WERI-Rb-1 (cell line): ENCODE results near the gene HTATSF1.

Experiments used
- DNase-seq: peaks from one replicate; pipeline ENCODE4 v3.0.0-alpha.2; 2020
- H3K27ac ChIP-seq: fragments of 250-450 bp; sonication (Bioruptor Pico); 2 replicates; pipeline ENCODE4 v1.5.1; 2020; ENCODE audit warnings: mild to moderate bottlenecking, moderate library complexity
- H3K27me3 ChIP-seq: fragments of 250-450 bp; sonication (Bioruptor Pico); 2 replicates; pipeline ENCODE4 v1.5.1; 2021; ENCODE audit warnings: mild to moderate bottlenecking, low read depth, moderate library complexity; ENCODE audit not compliant: insufficient read depth, severe bottlenecking
- H3K36me3 ChIP-seq: fragments of 250-450 bp; sonication (Bioruptor Pico); 2 replicates; pipeline ENCODE4 v1.5.1; 2020; ENCODE audit warnings: mild to moderate bottlenecking, moderate library complexity
- H3K4me3 ChIP-seq: 2 replicates; pipeline ENCODE4 v1.5.1; 2011; ENCODE audit warnings: low read depth, mild to moderate bottlenecking, control low read depth, low read length
- H3K9me3 ChIP-seq: fragments of 250-450 bp; sonication (Bioruptor Pico); 2 replicates; pipeline ENCODE4 v1.5.1; 2021; ENCODE audit warnings: mild to moderate bottlenecking, moderate library complexity; ENCODE audit not compliant: severe bottlenecking
- TF ChIP-seq, protein P1 (sequence below): IDR thresholded peaks from 2 replicates; pipeline ENCODE4 v1.5.1; 2011; ENCODE audit warnings: low read depth, mild to moderate bottlenecking, control low read depth, inconsistent platforms, low read length

HTATSF1 gene

GRCh38 chrX:136542281-136542680 is 44.9 kb downstream of the HTATSF1 start:
- no peak for DNase-seq
- peaks cover 72% of the 10 kb centered on the region for H3K27me3 ChIP-seq
- H3K9me3 ChIP-seq = no peaks in the 10 kb centered on the region
- no peak overlapping the region for H3K4me3 ChIP-seq
- TF ChIP-seq, protein P1, sequence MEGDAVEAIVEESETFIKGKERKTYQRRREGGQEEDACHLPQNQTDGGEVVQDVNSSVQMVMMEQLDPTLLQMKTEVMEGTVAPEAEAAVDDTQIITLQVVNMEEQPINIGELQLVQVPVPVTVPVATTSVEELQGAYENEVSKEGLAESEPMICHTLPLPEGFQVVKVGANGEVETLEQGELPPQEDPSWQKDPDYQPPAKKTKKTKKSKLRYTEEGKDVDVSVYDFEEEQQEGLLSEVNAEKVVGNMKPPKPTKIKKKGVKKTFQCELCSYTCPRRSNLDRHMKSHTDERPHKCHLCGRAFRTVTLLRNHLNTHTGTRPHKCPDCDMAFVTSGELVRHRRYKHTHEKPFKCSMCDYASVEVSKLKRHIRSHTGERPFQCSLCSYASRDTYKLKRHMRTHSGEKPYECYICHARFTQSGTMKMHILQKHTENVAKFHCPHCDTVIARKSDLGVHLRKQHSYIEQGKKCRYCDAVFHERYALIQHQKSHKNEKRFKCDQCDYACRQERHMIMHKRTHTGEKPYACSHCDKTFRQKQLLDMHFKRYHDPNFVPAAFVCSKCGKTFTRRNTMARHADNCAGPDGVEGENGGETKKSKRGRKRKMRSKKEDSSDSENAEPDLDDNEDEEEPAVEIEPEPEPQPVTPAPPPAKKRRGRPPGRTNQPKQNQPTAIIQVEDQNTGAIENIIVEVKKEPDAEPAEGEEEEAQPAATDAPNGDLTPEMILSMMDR = no peak
- H3K36me3 ChIP-seq = no peaks in the 10 kb centered on the region
- H3K27ac ChIP-seq = no peak overlapping the region

DNA sequence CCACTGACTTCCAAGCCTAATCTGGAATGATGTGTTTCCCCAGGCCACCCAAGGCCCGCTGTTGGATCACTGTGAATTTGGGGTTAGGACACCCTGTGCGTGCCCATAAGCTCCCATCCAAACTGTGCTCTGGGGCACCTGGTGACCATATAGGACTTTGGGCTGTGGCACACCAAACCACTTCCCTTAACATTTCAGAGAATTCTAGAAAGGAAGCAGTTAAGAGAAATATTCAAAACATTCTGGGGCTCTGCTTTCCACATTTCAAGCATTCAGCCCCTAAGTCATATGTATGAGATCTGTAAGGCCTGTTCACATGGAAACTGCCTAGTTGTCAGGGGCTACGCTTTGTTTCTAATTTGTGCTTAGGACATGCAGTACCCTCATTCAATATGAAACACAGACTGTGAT is 49.0 kb downstream of the HTATSF1 start:
- TF ChIP-seq, protein P1 = no peak
- Histone ChIP-seq H3K27me3 (peaks cover 75% of the 10 kb centered on the region), H3K36me3 (no peaks in the 10 kb centered on the region), H3K4me3 (no peak overlapping the region), H3K27ac (no peak overlapping the region), H3K9me3 (no peaks in the 10 kb centered on the region)
- DNase-seq = no peak

- Histone ChIP-seq H3K4me3 (no peak overlapping the region), H3K27ac (no peak overlapping the region), H3K27me3 (peaks cover 76% of the 10 kb centered on the region), H3K36me3 (no peaks in the 10 kb centered on the region), H3K9me3 (no peaks in the 10 kb centered on the region)
- no peak for DNase-seq
- TF ChIP-seq, protein P1 = no peak
These were observed 51.8 kb downstream of the HTATSF1 start for GRCh38 chrX:136549226-136549625.

DNA sequence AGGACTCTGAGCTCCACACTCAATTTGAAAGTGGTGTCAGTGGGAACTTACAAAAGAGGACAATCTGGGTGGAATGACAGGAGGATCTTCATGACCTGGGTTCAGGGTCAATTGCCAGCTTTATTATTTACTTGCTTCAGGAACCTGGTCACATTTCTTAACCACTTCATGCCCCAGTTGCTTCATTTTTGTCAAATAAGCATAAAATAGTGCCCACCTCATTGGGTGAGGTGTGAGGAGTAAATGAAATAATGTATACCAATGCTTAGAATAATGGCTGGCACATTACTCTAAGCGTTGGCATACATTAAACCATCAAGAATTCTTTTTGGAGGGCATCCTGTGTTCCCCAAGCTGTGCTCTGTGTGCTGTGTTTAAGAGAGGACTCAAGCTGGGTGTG is 54.0 kb downstream of the HTATSF1 start:
- peaks cover 72% of the 10 kb centered on the region for H3K27me3 ChIP-seq
- TF ChIP-seq, protein P1 = no peak
- no peaks in the 10 kb centered on the region for H3K9me3 ChIP-seq
- no peak for DNase-seq
- no peak overlapping the region for H3K27ac ChIP-seq
- no peak overlapping the region for H3K4me3 ChIP-seq
- H3K36me3 ChIP-seq = no peaks in the 10 kb centered on the region

DNA sequence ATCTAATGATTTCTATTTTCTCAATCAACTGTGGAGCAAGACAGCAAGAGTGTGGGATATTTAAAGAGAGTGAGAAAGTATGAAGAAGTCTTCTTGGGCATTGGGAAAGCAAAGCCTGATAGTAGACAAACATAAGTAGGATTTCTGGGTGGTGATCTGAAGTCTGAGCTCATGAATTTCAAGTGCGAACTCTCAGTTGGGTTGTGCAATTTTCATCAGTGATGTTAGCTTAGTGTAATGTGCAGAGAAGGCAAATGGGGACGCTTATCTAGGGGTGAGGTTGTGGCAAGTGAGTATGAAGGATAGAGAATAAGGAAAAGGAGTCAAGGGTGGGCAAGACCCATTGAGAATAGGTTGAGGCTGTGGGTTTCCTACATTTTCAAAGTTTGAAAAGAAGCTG is 58.3 kb downstream of the HTATSF1 start:
- Histone ChIP-seq H3K36me3 (no peaks in the 10 kb centered on the region), H3K4me3 (no peak overlapping the region), H3K9me3 (no peaks in the 10 kb centered on the region), H3K27ac (no peak overlapping the region), H3K27me3 (peaks cover 58% of the 10 kb centered on the region)
- DNase-seq = no peak
- TF ChIP-seq, protein P1 = no peak
